GM12875 (cell line): ENCODE measurements around the gene MRTFB.
"Not testable (repeated sequence)": the region's sequence is repeated elsewhere in the genome, so short reads cannot be mapped to it uniquely, and the experiment has no call there.

Source experiments
- H3K4me3 ChIP-seq: one replicate; pipeline ENCODE4 v1.5.1; 2011; ENCODE audit warnings: low read depth, low read length, control low read depth
- TF ChIP-seq, protein P1 (sequence below): IDR thresholded peaks from 2 replicates; pipeline ENCODE4 v1.5.1; 2011; ENCODE audit warnings: low read depth, mild to moderate bottlenecking, control low read depth, inconsistent platforms, low read length, moderate library complexity, borderline replicate concordance; ENCODE audit not compliant: insufficient read depth

MRTFB gene

DNA sequence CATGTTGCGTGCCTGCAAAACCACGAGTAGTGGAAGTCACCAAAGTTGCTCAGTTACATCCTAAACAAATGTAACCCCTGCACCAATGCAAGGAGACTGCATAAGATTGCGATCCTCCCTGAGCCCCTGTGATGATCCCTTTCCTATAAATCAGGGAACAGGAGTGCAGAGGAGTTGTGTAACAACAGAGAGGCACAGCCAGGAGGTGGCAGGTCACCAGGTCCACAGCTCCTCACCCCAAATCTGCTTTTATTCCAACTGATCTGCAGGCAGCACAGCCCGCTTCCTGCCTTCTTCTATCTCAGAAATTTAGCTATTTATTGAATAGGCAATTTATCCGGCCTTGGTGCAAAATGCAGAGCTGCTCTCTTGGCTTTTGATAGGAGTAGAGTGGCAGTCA is 36.0 kb upstream of the MRTFB start:
- TF ChIP-seq, protein P1, sequence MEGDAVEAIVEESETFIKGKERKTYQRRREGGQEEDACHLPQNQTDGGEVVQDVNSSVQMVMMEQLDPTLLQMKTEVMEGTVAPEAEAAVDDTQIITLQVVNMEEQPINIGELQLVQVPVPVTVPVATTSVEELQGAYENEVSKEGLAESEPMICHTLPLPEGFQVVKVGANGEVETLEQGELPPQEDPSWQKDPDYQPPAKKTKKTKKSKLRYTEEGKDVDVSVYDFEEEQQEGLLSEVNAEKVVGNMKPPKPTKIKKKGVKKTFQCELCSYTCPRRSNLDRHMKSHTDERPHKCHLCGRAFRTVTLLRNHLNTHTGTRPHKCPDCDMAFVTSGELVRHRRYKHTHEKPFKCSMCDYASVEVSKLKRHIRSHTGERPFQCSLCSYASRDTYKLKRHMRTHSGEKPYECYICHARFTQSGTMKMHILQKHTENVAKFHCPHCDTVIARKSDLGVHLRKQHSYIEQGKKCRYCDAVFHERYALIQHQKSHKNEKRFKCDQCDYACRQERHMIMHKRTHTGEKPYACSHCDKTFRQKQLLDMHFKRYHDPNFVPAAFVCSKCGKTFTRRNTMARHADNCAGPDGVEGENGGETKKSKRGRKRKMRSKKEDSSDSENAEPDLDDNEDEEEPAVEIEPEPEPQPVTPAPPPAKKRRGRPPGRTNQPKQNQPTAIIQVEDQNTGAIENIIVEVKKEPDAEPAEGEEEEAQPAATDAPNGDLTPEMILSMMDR, result no peak
- no peak overlapping the region for H3K4me3 ChIP-seq

GRCh38 chr16:14036889-14037288 is 34.2 kb upstream of the MRTFB start:
- TF ChIP-seq, protein P1, result no peak
- no peak overlapping the region for H3K4me3 ChIP-seq

GRCh38 chr16:14037960-14038359 is 33.2 kb upstream of the MRTFB start:
- TF ChIP-seq, protein P1, result no peak
- no peak overlapping the region for H3K4me3 ChIP-seq

DNA sequence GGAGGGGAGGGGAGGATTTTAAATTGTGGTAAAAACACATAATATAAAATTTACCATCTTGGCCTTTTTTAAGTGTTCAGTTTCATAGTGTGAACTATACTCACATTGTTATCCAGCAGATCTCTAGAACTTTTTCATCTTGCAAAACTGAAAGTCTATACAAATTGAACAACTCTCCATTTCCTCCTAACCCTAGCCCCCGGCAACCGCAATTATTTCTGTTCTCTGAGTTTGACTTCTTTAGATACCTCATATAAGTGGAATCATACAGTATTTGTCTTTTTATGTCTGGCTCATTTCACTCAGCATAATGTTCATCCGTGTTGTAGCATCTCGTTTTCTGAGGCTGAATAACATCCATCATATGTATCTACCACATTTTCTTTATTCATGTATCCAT is 30.0 kb upstream of the MRTFB start:
- TF ChIP-seq, protein P1, result no peak
- H3K4me3 ChIP-seq, result no peak overlapping the region

DNA sequence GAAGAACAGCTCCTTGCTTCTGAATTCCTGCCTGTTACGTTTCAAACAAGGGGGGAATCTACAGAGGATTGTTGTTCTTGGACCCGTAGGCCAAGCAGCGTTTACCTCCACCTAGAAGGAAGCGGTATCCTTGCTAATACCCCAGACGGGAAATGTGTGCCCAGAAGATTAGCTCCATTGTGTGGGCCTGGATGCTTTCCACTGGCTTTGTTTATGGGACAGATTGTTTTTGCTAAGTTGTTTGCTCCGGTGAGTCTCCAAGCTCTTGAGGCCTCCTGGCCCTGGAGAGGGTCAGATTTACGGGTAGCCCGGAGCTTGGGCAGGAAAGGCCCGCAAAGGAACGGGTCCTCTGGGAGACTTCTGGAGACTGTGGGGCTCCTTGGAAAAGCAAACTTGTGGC is 28.4 kb upstream of the MRTFB start:
- TF ChIP-seq, protein P1, result no peak
- H3K4me3 ChIP-seq, result no peak overlapping the region

DNA sequence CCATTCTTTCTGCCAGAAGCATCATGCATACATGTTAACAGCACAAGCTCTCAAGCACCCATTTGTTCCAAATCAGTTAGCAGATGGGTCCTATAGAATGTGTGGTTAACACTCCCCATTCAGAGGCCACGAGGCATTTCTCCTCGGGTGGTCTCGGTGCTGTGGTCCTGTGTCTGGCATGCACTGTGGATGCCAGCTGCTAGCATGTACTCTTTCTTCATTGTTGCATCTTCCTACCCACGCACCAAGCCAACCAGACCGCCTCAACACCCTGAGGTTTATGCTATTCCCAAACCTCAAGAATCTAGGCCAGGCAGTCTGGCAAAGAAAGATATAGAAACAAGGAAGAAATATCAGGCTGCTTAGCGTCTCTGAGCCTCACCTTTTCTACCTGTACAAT is 27.8 kb upstream of the MRTFB start:
- no peak overlapping the region for H3K4me3 ChIP-seq
- TF ChIP-seq, protein P1, result no peak

- TF ChIP-seq, protein P1, result no peak
- H3K4me3 ChIP-seq, result no peak overlapping the region
These were observed 27.3 kb upstream of the MRTFB start for GRCh38 chr16:14043793-14044192.

- not testable (repeated sequence) for H3K4me3 ChIP-seq
These were observed 23.8 kb upstream of the MRTFB start for GRCh38 chr16:14047121-14047859.
